Tibial nerve (tissue), 4 donors: ENCODE results near the gene PTGES3.

Experiments
- CTCF ChIP-seq, 5 experiments: fragments of 200-600 bp in 3 of 5; fragments of 450-650 bp in 2 of 5; sonication (generic) in 3 of 5; IDR thresholded peaks; one replicate each; pipeline ENCODE4 v1.5.1; 2016 to 2019; ENCODE audit warnings: antibody characterized with exemption in 5 of 5, mild to moderate bottlenecking in 3 of 5, moderate library complexity in 2 of 5
- EP300 ChIP-seq, 2 donors: sonication (generic); formaldehyde crosslinking; IDR thresholded peaks; one replicate each; pipeline ENCODE4 v1.6.1; 2017; ENCODE audit warnings: antibody characterized with exemption in 2 of 2, mild to moderate bottlenecking in 1 of 2
- POLR2A ChIP-seq, 2 donors: fragments of 450-650 bp; IDR thresholded peaks; one replicate each; pipeline ENCODE4 v1.6.1; 2017; ENCODE audit warnings: antibody characterized with exemption in 2 of 2, mild to moderate bottlenecking in 2 of 2, moderate library complexity in 2 of 2

DNA sequence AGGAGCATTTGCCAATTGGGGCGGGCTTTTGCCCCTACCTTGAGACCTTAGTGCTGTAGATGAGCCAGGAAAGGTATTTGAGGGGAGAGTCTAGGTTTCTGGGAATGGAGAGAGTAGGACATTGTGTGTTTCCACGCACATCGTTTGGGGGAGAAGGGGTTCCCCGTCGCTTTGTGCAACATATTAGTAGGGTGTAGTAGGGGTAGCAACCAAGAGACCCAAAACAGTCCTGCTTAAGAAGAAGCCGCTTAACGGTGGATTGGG is 694 bp upstream of the PTGES3 start:
- TF ChIP-seq POLR2A (IDR thresholded peaks at IDR 0.05) (no peak), CTCF (IDR thresholded peaks at IDR 0.05) (no peak), EP300 (IDR thresholded peaks at IDR 0.05) (no peak)
